Endothelial cell of umbilical vein (primary cell): Measurements from ENCODE around the gene CD72. TPM values are rescaled to one million over a fixed set of nuclear protein-coding genes. Genes with fewer than 3 reads are reported as not detected.

Source experiments
- BruUV-seq: library from RNA; stranded (reverse); fragments of 400-500 nt; replicated peaks from 2 replicates; lab custom pipeline; 2021; lab: Mats Ljungman, UMichigan
- CTCF ChIA-PET: fragments of 300-600, 350-600 bp; sonication (Branson Sonifier 250); formaldehyde crosslinking; loops from one replicate; lab custom pipeline; 2021; ENCODE audit warnings: antibody characterized with exemption, inconsistent platforms; lab: Charles Lee
- POLR2A ChIA-PET: fragments of 300-600, 350-600 bp; sonication (Branson Sonifier 250); formaldehyde crosslinking; loops from one replicate; lab custom pipeline; 2021; ENCODE audit warnings: antibody characterized with exemption, inconsistent platforms; lab: Charles Lee
- DNase-seq: peaks from one replicate; pipeline ENCODE4 v3.0.0-alpha.2; 2011; ENCODE audit warnings: low read depth, low spot score
- FAIRE-seq: peaks from 2 replicates; lab custom pipeline; 2011; peaks lifted over from hg19 to GRCh38; lab: Jason Lieb, UNC
- H2AFZ ChIP-seq: 2 replicates; pipeline ENCODE4 v1.6.0; 2012; ENCODE audit warnings: low read depth, low read length, control low read depth, inconsistent platforms
- H3K27ac ChIP-seq: 2 replicates; pipeline ENCODE4 v1.5.1; 2011; ENCODE audit warnings: low read depth, mild to moderate bottlenecking, control low read depth, low read length, moderate library complexity; ENCODE audit not compliant: insufficient read depth
- H3K27me3 ChIP-seq, 2 experiments: 2 replicates each; pipeline versions ENCODE4 v1.6.0 to v1.6.1; 2011; ENCODE audit warnings: low read length in 2 of 2, mixed read lengths in 1 of 2; ENCODE audit not compliant: control insufficient read depth in 2 of 2, insufficient read depth in 2 of 2
- H3K36me3 ChIP-seq, 2 experiments: 2 replicates in 1 of 2; 3 replicates in 1 of 2; pipeline ENCODE4 v1.5.1; 2011; ENCODE audit warnings: low read length in 2 of 2, mild to moderate bottlenecking in 1 of 2, moderate library complexity in 1 of 2; ENCODE audit not compliant: control insufficient read depth in 2 of 2, insufficient read depth in 2 of 2; ENCODE audit errors: extremely low read depth in 1 of 2
- H3K4me1 ChIP-seq: 3 replicates; pipeline ENCODE4 v1.5.1; 2011; ENCODE audit warnings: mild to moderate bottlenecking, low read length; ENCODE audit not compliant: control insufficient read depth, insufficient read depth; ENCODE audit errors: extremely low read depth
- H3K4me2 ChIP-seq: 2 replicates; pipeline ENCODE4 v1.6.1; 2011; ENCODE audit warnings: low read length, control low read depth, mixed read lengths; ENCODE audit not compliant: insufficient read depth
- H3K4me3 ChIP-seq, 3 experiments: fragments of 200-600 bp in 1 of 3; sonication (generic), shearing (Covaris generic) in 1 of 3; replicated peaks in 1 of 3; 2 replicates each; pipeline ENCODE4 v1.5.1; 2011 to 2016; ENCODE audit warnings: control low read depth in 3 of 3, low read length in 3 of 3, mild to moderate bottlenecking in 2 of 3, inconsistent platforms in 1 of 3, low read depth in 1 of 3, moderate library complexity in 1 of 3; ENCODE audit not compliant: insufficient read depth in 1 of 3
- H3K79me2 ChIP-seq: 2 replicates; pipeline ENCODE4 v1.6.0; 2012; ENCODE audit warnings: low read length, inconsistent platforms; ENCODE audit not compliant: control insufficient read depth, insufficient read depth
- H3K9ac ChIP-seq: replicated peaks from 2 replicates; pipeline ENCODE3; 2011; ENCODE audit warnings: low read length, control low read depth; ENCODE audit not compliant: insufficient read depth; ENCODE audit errors: extremely low read depth
- H3K9me1 ChIP-seq: replicated peaks from 3 replicates; pipeline ENCODE4 v1.6.0; 2011; ENCODE audit warnings: mild to moderate bottlenecking, low read length; ENCODE audit not compliant: control insufficient read depth, insufficient read depth; ENCODE audit errors: extremely low read depth
- H3K9me3 ChIP-seq: replicated peaks from 2 replicates; pipeline ENCODE4 v1.5.1; 2012; ENCODE audit warnings: low read length, inconsistent platforms; ENCODE audit not compliant: control insufficient read depth, insufficient read depth
- H4K20me1 ChIP-seq: replicated peaks from 2 replicates; pipeline ENCODE3; 2011; ENCODE audit warnings: mild to moderate bottlenecking, low read length; ENCODE audit not compliant: control insufficient read depth, insufficient read depth; ENCODE audit errors: extremely low read depth
- CTCF ChIP-seq, 2 donors: IDR thresholded peaks; 1 replicate in 1 of 2; 2 replicates in 1 of 2; pipeline ENCODE4 v1.5.1; 2011; ENCODE audit warnings: low read length in 2 of 2, mild to moderate bottlenecking in 2 of 2, moderate library complexity in 2 of 2, control low read depth in 1 of 2, inconsistent platforms in 1 of 2, low read depth in 1 of 2; ENCODE audit not compliant: insufficient read depth in 1 of 2; ENCODE audit errors: extremely low read depth in 1 of 2
- EZH2 ChIP-seq: IDR thresholded peaks from 2 replicates; pipeline ENCODE4 v1.6.1; 2012; ENCODE audit warnings: borderline replicate concordance, low read depth, mild to moderate bottlenecking, moderate library complexity, low read length, inconsistent platforms; ENCODE audit not compliant: severe bottlenecking
- FOS ChIP-seq: IDR thresholded peaks from 2 replicates; pipeline ENCODE4 v1.6.1; 2011; ENCODE audit warnings: mild to moderate bottlenecking, low read length, moderate library complexity, borderline replicate concordance; ENCODE audit not compliant: insufficient read depth
- GATA2 ChIP-seq: IDR thresholded peaks from 2 replicates; pipeline ENCODE4 v1.7.0; 2011; ENCODE audit warnings: low read depth, mild to moderate bottlenecking, moderate library complexity, mixed read lengths, low read length; ENCODE audit not compliant: insufficient read length, insufficient read depth
- JUN ChIP-seq: IDR thresholded peaks from 2 replicates; pipeline ENCODE4 v1.6.1; 2011; ENCODE audit warnings: borderline replicate concordance, low read depth; ENCODE audit not compliant: insufficient read length, insufficient read depth
- MYC ChIP-seq: IDR thresholded peaks from one replicate; pipeline ENCODE4 v1.6.1; 2011; ENCODE audit warnings: mild to moderate bottlenecking, low read depth, low read length
- POLR2A ChIP-seq: IDR thresholded peaks from 2 replicates; pipeline ENCODE4 v1.6.1; 2012; ENCODE audit warnings: low read depth, mild to moderate bottlenecking, control low read depth, low read length
- POLR2AphosphoS5 ChIP-seq: IDR thresholded peaks from 2 replicates; pipeline ENCODE4 v1.6.1; 2012; ENCODE audit warnings: low read depth, mild to moderate bottlenecking, control low read depth, low read length, moderate library complexity; ENCODE audit not compliant: insufficient read depth
- dilution Hi-C: fragments of 300-500 bp; cut with MboI; formaldehyde crosslinking; loops from one replicate; pipeline ENCODE4 v1.15.0; 2019; ENCODE audit warnings: low sequenced_read_pairs; ENCODE audit not compliant: extremely low pct_ligation_motif_present
- intact Hi-C: fragments of 100-400 bp; cut with micrococcal nuclease; formaldehyde crosslinking; loops from one replicate; pipeline ENCODE4 v1.10.0; 2022
- polyA plus RNA-seq, 4 experiments: library from polyadenylated mRNA; depleted of rRNA in 3 of 4; stranded (reverse) in 3 of 4; unstranded in 1 of 4; fragments of >200 nt; gene quantifications; 2 replicates each; pipeline versions ENCODE4 v1.2.1 to v1.2.3, GENCODE V29; 2011 to 2012; ENCODE audit warnings: missing spikeins in 1 of 4
- total RNA-seq: library from RNA; stranded (reverse); gene quantifications from 2 replicates; pipeline ENCODE4 v1.2.3, GENCODE V29; 2021

The CD72 gene
- total and polyA plus RNA-seq, 2 donors (not counting 3 experiments of a cell fraction or from before 2014, with no cell fraction given): 0.39 TPM; not detected in 1

GRCh38 chr9:35619800-35620158, 1.6 kb upstream of the CD72 start:
- CTCF ChIA-PET: interaction anchor here (1.1 to 2.5 kb wide), 5 partner anchors 8 to 29 kb away, joined by 4 to 16 read pairs (median 6); no protein-coding TSS in a partner anchor
- Histone ChIP-seq H3K79me2 (no peaks in the 10 kb centered on the region), H3K27me3 (peaks cover 30 to 37% of the 10 kb centered on the region in 2 experiments), H3K9me3 (no peaks in the 10 kb centered on the region), H3K4me1 (no peaks in the 10 kb centered on the region), H3K4me3 (no peak overlapping the region), H4K20me1 (no peaks in the 10 kb centered on the region), H3K9ac (no peak overlapping the region), H3K9me1 (no peaks in the 10 kb centered on the region), H3K4me2 (no peak overlapping the region), H2AFZ (no peak overlapping the region), H3K36me3 (no peaks in the 10 kb centered on the region), H3K27ac (no peak overlapping the region)
- intact Hi-C loops (no loop called here), dilution Hi-C loops (no loop called here)
- FAIRE-seq (no peak), DNase-seq (no peak)
- POLR2A ChIA-PET: no interaction called here
- BruUV-seq: no TSS peak
- TF ChIP-seq EZH2 (no peak), POLR2AphosphoS5 (no peak), FOS (no peak), MYC (no peak)

GRCh38 chr9:35618854-35619799, 914 bp upstream of the CD72 start:
- Histone ChIP-seq H3K27ac (no peak overlapping the region), H4K20me1 (no peaks in the 10 kb centered on the region), H3K4me2 (no peak overlapping the region), H3K9ac (no peak overlapping the region), H2AFZ (no peak overlapping the region), H3K79me2 (no peaks in the 10 kb centered on the region), H3K9me3 (no peaks in the 10 kb centered on the region), H3K4me3 (no peak overlapping the region), H3K4me1 (no peaks in the 10 kb centered on the region), H3K36me3 (no peaks in the 10 kb centered on the region), H3K9me1 (no peaks in the 10 kb centered on the region), H3K27me3 (peaks cover 31 to 38% of the 10 kb centered on the region in 2 experiments)
- dilution Hi-C loops: no loop called here
- FAIRE-seq (no peak), DNase-seq (no peak)
- TF ChIP-seq FOS (no peak), GATA2 (no peak), POLR2A (no peak), POLR2AphosphoS5 (no peak), CTCF (IDR thresholded peaks at IDR 0.05; ENCODE audit: extremely low read depth in 1 of 2, insufficient read depth in 1 of 2, low read depth in 1 of 2, low read length in 2 of 2) (no peak), MYC (no peak), JUN (no peak), EZH2 (no peak)
- ChIA-PET CTCF (interaction anchor here (1.5 to 2.5 kb wide), 3 partner anchors 8 to 13 kb away, joined by 4 to 16 read pairs (median 11); no protein-coding TSS in a partner anchor), POLR2A (no interaction called here)
- intact Hi-C loops: no loop called here
- no TSS peak for BruUV-seq
